CD4-positive, alpha-beta T cell treated with Interferon gamma for 1 hour (primary cell): ENCODE data around the gene RPGRIP1L.

Experiments
- DNase-seq: peaks from one replicate; pipeline ENCODE4 v3.0.0-alpha.2; 2020

Gene RPGRIP1L

DNA sequence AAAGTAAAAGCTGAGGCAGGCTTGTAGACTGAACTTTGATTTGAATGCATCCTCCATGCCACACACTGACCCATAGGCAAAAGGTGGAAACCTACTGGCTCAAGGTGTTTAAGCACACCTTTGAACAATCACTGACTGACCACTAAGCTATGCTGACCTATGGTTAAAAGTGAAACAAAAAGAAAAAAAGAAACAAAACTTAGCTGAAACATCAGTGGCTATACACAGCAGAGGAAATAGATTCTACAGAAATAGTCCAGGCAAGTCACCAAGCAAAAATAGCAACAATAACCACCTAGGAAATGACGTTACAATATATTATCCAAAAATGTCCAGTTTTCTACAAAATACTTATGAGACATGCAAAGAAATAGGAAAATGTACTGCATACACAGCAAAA, 60.2 kb downstream of the RPGRIP1L start:
- DNase-seq = no peak

DNA sequence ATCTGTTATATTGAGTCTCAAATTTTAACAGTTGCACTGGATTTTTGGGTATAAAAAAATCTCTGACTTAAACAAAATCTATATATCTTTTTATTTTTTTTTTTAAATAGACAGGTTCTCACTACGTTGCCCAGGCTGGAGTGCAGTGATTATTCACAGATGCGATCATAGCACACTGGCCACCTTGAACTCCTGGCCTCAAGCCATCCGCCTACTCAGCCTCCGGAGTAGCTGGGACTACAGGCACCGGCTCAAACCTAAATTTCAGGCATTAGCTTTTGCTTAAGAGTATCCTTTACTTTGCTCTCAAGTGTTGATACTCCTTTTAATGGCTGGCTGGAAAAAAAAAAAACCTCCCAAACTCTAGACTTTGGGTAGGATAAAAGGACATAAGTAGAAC, 61.6 kb downstream of the RPGRIP1L start:
- no peak for DNase-seq

GRCh38 chr16:53636978-53637377, 66.7 kb downstream of the RPGRIP1L start:
- no peak for DNase-seq

- no peak for DNase-seq
These were observed 71.1 kb downstream of the RPGRIP1L start for GRCh38 chr16:53632526-53632925.

GRCh38 chr16:53631236-53632025, 72.2 kb downstream of the RPGRIP1L start:
- no peak for DNase-seq

DNA sequence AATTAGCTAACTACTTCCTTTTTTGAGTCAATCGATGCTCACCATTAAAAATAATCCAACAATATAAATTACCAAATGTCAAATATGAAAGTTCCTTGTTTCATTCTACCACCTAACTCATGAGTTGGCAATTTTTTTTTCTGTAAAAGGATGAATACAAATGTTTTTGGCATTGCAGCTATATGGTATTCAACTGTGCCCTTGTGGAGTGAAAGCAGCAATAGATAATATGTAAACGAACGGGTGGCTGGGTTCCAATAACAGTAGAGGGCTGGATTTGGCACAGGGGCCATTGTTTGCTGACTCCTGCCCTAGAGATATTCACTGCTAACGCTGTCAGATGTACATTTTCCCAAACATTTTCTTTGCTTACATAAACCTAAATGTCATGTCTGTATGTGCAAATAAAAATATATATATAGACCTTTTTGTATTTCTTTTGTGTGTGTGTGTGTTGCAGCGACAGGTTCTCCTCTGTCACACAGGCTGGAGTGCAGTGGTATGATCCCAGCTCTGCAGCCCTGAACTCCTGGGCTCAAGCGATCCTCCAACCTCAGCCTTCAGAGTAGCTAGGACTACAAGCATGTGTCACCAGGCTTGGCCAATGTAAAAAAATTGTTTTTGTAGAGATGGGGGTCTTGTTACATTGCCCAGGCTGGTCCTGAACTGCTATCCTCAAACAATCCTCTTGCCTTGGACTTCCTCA, 73.9 kb downstream of the RPGRIP1L start:
- no peak for DNase-seq

DNA sequence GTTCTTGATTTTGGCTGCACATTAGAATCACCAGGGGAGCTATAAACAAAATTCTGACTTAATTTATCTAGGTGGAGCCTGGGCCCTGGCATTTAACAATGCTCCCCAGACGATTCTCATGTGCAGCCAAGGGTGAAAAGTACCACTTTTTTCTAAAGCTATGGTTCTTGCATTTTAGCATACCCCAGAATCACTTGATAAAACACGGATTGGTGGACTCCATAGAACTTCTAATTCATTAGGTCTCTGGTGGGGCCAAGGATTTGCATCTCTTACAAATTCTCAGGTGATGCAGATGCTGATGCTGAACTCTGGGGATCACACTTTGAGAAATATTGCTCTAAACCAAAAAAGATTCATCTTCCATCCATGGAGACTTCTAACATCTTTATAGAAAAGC, 74.5 kb downstream of the RPGRIP1L start:
- DNase-seq = no peak

DNA sequence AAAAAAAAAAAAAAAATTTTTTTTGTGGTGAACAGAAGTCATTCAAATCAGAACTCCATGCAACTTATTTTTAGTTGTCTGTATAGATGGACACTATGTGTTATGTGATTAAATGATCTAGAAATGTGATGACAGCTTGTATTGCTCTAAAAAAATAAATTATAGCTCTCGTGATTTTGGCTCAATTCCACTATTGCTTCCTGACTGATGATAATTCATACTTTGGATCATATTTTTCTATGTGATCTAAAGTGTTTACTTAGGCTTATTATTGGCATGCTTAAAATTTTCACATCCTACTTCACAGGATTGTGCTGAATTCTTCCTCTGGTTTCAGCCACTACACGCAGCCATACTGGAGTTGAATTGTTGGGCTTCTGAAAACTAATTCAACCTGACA, 76.8 kb downstream of the RPGRIP1L start:
- no peak for DNase-seq

- no peak for DNase-seq
These were observed 77.5 kb downstream of the RPGRIP1L start for GRCh38 chr16:53626161-53626560.

DNA sequence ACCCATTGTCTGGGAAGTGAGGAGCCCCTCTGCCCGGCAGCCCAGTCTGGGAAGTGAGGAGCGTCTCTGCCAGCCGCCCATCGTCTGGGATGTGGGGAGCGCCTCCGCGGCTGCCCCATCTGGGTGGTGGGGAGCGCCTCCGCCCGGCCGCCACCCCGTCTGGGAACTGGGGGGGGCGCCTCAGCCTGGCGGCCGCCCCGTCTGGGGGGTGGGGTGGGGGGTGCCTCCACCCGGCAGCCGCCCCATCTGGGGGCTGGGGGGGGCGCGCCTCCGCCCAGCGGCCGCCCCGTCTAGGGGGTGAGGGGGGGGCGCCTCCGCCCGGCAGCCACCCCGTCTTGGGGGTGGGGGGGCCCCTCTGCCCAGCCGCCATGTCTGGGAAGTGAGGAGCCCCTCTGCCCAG, 78.4 kb downstream of the RPGRIP1L start:
- no peak for DNase-seq

GRCh38 chr16:53622315-53622714, 81.3 kb downstream of the RPGRIP1L start:
- DNase-seq = no peak

- no peak for DNase-seq
These were observed 83.2 kb downstream of the RPGRIP1L start for GRCh38 chr16:53620476-53620875.

GRCh38 chr16:53619235-53619634, 84.4 kb downstream of the RPGRIP1L start:
- DNase-seq = no peak

GRCh38 chr16:53614346-53614745, 89.3 kb downstream of the RPGRIP1L start:
- DNase-seq = no peak

DNA sequence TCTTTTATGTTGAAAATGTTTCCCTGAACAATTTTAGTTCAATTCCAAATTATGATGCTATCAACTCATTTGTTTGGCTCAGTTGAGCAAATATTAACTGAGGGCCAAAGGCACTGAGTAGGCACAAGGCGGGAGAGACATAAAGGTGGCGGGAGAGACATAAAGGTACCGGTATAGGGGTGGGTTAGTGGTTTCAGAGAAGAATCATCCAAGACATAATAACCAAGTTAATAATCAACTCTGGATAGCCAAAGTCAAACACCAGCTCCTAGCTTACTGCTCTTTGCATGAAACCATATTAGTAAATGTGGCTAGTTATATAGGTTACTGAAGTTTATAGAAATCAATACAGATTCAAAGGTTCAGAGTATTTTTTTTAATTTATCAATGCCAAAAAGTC, 91.7 kb downstream of the RPGRIP1L start:
- DNase-seq = no peak

DNA sequence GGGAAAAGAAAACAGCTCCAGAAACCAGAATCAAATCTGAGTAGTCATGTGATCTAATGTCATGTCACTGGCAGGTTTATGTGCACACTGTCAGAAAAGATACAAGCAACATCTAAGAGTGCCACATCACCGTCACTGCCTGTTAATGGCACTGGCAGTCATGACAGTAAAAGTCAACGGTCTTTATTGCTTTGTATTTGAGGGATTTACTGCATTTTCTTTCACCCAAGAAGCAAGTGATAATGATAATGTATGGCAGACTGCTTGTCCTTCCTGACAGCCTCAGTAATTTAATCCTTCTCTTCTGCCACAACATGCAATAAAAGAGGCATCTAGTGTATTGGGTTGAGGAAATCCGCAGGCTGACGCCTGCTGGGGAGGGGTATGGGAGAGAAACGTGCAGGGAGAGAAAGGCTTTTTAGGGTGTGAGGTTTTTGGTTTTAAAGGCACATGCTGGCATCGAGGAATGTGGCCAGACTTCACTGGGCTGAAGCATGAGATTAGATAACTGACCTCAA, 92.4 kb downstream of the RPGRIP1L start:
- DNase-seq = no peak

- DNase-seq = no peak
These were observed 94.1 kb downstream of the RPGRIP1L start for GRCh38 chr16:53609536-53609935.

- DNase-seq = no peak
These were observed 95.6 kb downstream of the RPGRIP1L start for GRCh38 chr16:53608094-53608493.

GRCh38 chr16:53605831-53606400, 97.7 kb downstream of the RPGRIP1L start:
- no peak for DNase-seq

- DNase-seq = no peak
These were observed 98.3 kb downstream of the RPGRIP1L start for GRCh38 chr16:53605356-53605755.

GRCh38 chr16:53601961-53602360, 101.7 kb downstream of the RPGRIP1L start:
- DNase-seq = no peak

DNA sequence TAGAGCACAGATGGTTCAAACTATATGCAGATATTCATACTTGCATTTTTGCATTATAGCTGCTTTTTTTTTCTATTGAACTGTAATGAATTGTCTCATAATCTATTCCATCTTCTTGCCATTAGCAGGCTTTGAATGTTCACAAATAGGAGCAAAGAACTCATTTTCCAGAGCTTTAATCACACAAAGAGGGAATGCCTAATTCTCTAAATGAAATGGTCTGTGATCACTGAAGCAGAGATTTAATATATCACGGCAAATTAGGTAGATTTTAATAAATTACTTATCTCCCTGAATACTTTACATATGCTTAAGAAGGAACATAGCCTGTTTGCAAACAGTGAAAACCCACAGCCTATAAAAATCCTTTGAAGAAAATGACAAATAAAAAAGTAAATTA, 103.0 kb downstream of the RPGRIP1L start:
- no peak for DNase-seq

- no peak for DNase-seq
These were observed 103.5 kb downstream of the RPGRIP1L start for GRCh38 chr16:53600126-53600525.

- DNase-seq = no peak
These were observed 104.1 kb downstream of the RPGRIP1L start for GRCh38 chr16:53599548-53599947.
